WTC11 (cell line): Measurements from ENCODE around the gene ACP5. TPM values are rescaled to one million over a fixed set of nuclear protein-coding genes. Genes with fewer than 3 reads are reported as not detected.

Experiments
- ATAC-seq: fragments of 200-7000 bp; cut with Tn5 transposase; 2 replicates; pipeline ENCODE4 v1.10.0; 2021; ENCODE audit warnings: mild to moderate bottlenecking, moderate library complexity
- CTCF ChIA-PET: fragments of 300-600 bp; sonication (Branson Sonifier 250); formaldehyde crosslinking; loops from one replicate; lab custom pipeline; 2021; ENCODE audit warnings: antibody characterized with exemption; lab: Charles Lee
- POLR2A ChIA-PET: fragments of 350-600 bp; sonication (Branson Sonifier 250); formaldehyde crosslinking; loops from one replicate; lab custom pipeline; 2021; ENCODE audit warnings: antibody characterized with exemption; lab: Charles Lee
- DNase-seq: peaks from one replicate; pipeline ENCODE4 v3.0.0; 2021; ENCODE audit warnings: low spot score
- H3K27ac Mint-ChIP-seq: 2 replicates; pipeline ENCODE4 v1.8.0; 2021; ENCODE audit warnings: mixed read lengths
- H3K27me3 Mint-ChIP-seq: 2 replicates; pipeline ENCODE4 v1.8.0; 2021; ENCODE audit warnings: low read depth, mild to moderate bottlenecking, moderate library complexity, mixed read lengths
- H3K36me3 Mint-ChIP-seq: 2 replicates; pipeline ENCODE4 v1.8.0; 2021; ENCODE audit warnings: mixed read lengths
- H3K4me1 Mint-ChIP-seq: 2 replicates; pipeline ENCODE4 v1.8.0; 2022; ENCODE audit warnings: mixed read lengths
- H3K4me3 Mint-ChIP-seq: 2 replicates; pipeline ENCODE4 v1.8.0; 2021; ENCODE audit warnings: mild to moderate bottlenecking, moderate library complexity, mixed read lengths
- H3K9me3 Mint-ChIP-seq: 2 replicates; pipeline ENCODE4 v1.8.0; 2021; ENCODE audit warnings: mixed read lengths
- ATF2 ChIP-seq: sonication (generic); formaldehyde crosslinking; IDR thresholded peaks from 2 replicates; pipeline ENCODE4 v1.8.1; 2022; ENCODE audit warnings: low read depth, missing genetic modification reagents, borderline replicate concordance
- CREB1 ChIP-seq: sonication (generic); formaldehyde crosslinking; IDR thresholded peaks from 2 replicates; pipeline ENCODE4 v1.8.0; 2023; ENCODE audit warnings: mild to moderate bottlenecking, missing genetic modification reagents
- CREM ChIP-seq: sonication (generic); formaldehyde crosslinking; IDR thresholded peaks from 2 replicates; pipeline ENCODE4 v1.8.1; 2022; ENCODE audit warnings: mild to moderate bottlenecking, missing genetic modification reagents, moderate library complexity
- E2F4 ChIP-seq: sonication (generic); formaldehyde crosslinking; IDR thresholded peaks from 2 replicates; pipeline ENCODE4 v1.8.1; 2022; ENCODE audit warnings: low read depth, mild to moderate bottlenecking, moderate library complexity, missing genetic modification reagents, borderline replicate concordance
- FOXP1 ChIP-seq: sonication (generic); formaldehyde crosslinking; IDR thresholded peaks from 2 replicates; pipeline ENCODE4 v1.8.0; 2022; ENCODE audit warnings: missing genetic modification reagents, mild to moderate bottlenecking, moderate library complexity, borderline replicate concordance
- GTF2I ChIP-seq: fragments of 250-450 bp; sonication (Bioruptor Pico); conservative IDR thresholded peaks from 2 replicates; pipeline ENCODE4 v1.4.0; 2021; ENCODE audit warnings: mild to moderate bottlenecking
- MXD4 ChIP-seq: fragments of 250-450 bp; sonication (Bioruptor Pico); IDR thresholded peaks from 2 replicates; pipeline ENCODE4 v1.8.0; 2021; ENCODE audit warnings: mild to moderate bottlenecking, moderate library complexity, borderline replicate concordance
- MYBL2 ChIP-seq: sonication (generic); formaldehyde crosslinking; IDR thresholded peaks from 2 replicates; pipeline ENCODE4 v1.8.1; 2023; ENCODE audit warnings: mild to moderate bottlenecking, moderate library complexity, missing genetic modification reagents
- NFYB ChIP-seq: sonication (generic); formaldehyde crosslinking; conservative IDR thresholded peaks from 2 replicates; pipeline ENCODE4 v1.8.0; 2022; ENCODE audit warnings: low read depth, missing genetic modification reagents
- SMAD3 ChIP-seq: sonication (generic); formaldehyde crosslinking; IDR thresholded peaks from 2 replicates; pipeline ENCODE4 v1.8.0; 2022; ENCODE audit warnings: missing genetic modification reagents, mild to moderate bottlenecking, borderline replicate concordance
- SP1 ChIP-seq: sonication (generic); formaldehyde crosslinking; conservative IDR thresholded peaks from 2 replicates; pipeline ENCODE4 v1.8.1; 2022; ENCODE audit warnings: missing genetic modification reagents
- TP53 ChIP-seq: sonication (generic); formaldehyde crosslinking; IDR thresholded peaks from 2 replicates; pipeline ENCODE4 v1.8.1; 2023; ENCODE audit warnings: mild to moderate bottlenecking, missing genetic modification reagents
- ZBTB21 ChIP-seq: sonication (generic); formaldehyde crosslinking; IDR thresholded peaks from 2 replicates; pipeline ENCODE4 v1.8.1; 2023; ENCODE audit warnings: mild to moderate bottlenecking, missing genetic modification reagents, borderline replicate concordance
- ZMAT4 ChIP-seq: fragments of 250-450 bp; sonication (Bioruptor Pico); IDR thresholded peaks from 2 replicates; pipeline ENCODE4 v1.9.0; 2021; ENCODE audit warnings: mild to moderate bottlenecking
- ZNF416 ChIP-seq: fragments of 250-450 bp; sonication (Bioruptor Pico); IDR thresholded peaks from 2 replicates; pipeline ENCODE4 v1.9.0; 2021; ENCODE audit warnings: mild to moderate bottlenecking, inconsistent platforms
- ZNF425 ChIP-seq: fragments of 250-450 bp; sonication (Bioruptor Pico); conservative IDR thresholded peaks from 2 replicates; pipeline ENCODE4 v1.9.0; 2021; ENCODE audit warnings: mild to moderate bottlenecking
- total RNA-seq: library from RNA; stranded (reverse); gene quantifications from 3 replicates; pipeline ENCODE4 v1.2.3, GENCODE V29; 2021
- TF ChIP-seq, protein P1 (sequence below): sonication (generic); formaldehyde crosslinking; IDR thresholded peaks from 2 replicates; pipeline ENCODE4 v1.8.1; 2023; ENCODE audit warnings: mild to moderate bottlenecking, missing genetic modification reagents
- TF ChIP-seq, protein P2 (sequence below): sonication (generic); formaldehyde crosslinking; IDR thresholded peaks from 2 replicates; pipeline ENCODE4 v1.8.1; 2023; ENCODE audit warnings: mild to moderate bottlenecking, missing genetic modification reagents, moderate library complexity
- TF ChIP-seq, protein P3 (sequence below): sonication (generic); formaldehyde crosslinking; IDR thresholded peaks from 2 replicates; pipeline ENCODE4 v1.8.0; 2023; ENCODE audit warnings: missing genetic modification reagents
- TF ChIP-seq, protein P4 (sequence below): fragments of 200-600 bp; IDR thresholded peaks from 2 replicates; pipeline ENCODE4 v1.8.0; 2022; ENCODE audit warnings: antibody characterized with exemption

The ACP5 gene
- total RNA-seq, 1 experiment from 2014 or later, result 8.6 TPM

GRCh38 chr19:11552666-11553372 lies 24.6 kb downstream of the ACP5 start:
- DNase-seq, result no peak
- no peak for ATAC-seq
- H3K9me3 Mint-ChIP-seq, result no peaks in the 10 kb centered on the region
- TF ChIP-seq MXD4 (no peak), CREB1 (no peak), ZMAT4 (CRISPR knock-in tag) (no peak), ZNF416 (CRISPR knock-in tag) (no peak), CREM (CRISPR knock-in tag) (no peak), TP53 (CRISPR knock-in tag) (no peak), MYBL2 (CRISPR knock-in tag) (no peak), SMAD3 (CRISPR knock-in tag) (no peak)
- TF ChIP-seq, protein P1, sequence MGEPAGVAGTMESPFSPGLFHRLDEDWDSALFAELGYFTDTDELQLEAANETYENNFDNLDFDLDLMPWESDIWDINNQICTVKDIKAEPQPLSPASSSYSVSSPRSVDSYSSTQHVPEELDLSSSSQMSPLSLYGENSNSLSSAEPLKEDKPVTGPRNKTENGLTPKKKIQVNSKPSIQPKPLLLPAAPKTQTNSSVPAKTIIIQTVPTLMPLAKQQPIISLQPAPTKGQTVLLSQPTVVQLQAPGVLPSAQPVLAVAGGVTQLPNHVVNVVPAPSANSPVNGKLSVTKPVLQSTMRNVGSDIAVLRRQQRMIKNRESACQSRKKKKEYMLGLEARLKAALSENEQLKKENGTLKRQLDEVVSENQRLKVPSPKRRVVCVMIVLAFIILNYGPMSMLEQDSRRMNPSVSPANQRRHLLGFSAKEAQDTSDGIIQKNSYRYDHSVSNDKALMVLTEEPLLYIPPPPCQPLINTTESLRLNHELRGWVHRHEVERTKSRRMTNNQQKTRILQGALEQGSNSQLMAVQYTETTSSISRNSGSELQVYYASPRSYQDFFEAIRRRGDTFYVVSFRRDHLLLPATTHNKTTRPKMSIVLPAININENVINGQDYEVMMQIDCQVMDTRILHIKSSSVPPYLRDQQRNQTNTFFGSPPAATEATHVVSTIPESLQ (CRISPR knock-in tag), result no peak
- TF ChIP-seq, protein P2, sequence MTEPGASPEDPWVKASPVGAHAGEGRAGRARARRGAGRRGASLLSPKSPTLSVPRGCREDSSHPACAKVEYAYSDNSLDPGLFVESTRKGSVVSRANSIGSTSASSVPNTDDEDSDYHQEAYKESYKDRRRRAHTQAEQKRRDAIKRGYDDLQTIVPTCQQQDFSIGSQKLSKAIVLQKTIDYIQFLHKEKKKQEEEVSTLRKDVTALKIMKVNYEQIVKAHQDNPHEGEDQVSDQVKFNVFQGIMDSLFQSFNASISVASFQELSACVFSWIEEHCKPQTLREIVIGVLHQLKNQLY (CRISPR knock-in tag), result no peak
- TF ChIP-seq, protein P3, sequence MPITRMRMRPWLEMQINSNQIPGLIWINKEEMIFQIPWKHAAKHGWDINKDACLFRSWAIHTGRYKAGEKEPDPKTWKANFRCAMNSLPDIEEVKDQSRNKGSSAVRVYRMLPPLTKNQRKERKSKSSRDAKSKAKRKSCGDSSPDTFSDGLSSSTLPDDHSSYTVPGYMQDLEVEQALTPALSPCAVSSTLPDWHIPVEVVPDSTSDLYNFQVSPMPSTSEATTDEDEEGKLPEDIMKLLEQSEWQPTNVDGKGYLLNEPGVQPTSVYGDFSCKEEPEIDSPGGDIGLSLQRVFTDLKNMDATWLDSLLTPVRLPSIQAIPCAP, result no peak
- ChIA-PET POLR2A (interaction anchor here (1.2 kb wide), 1 partner anchor 14 kb away, joined by 3 read pairs; the partner anchor contains the start of gene CNN1), CTCF (interaction anchor here (0.8 to 1.6 kb wide), 6 partner anchors 11 to 171 kb away, joined by 3 to 11 read pairs (median 4); partner anchors contain the start of gene CNN1)
- H3K36me3 Mint-ChIP-seq, result peaks cover 13% of the 10 kb centered on the region
- no peak overlapping the region for H3K4me3 Mint-ChIP-seq
- H3K27me3 Mint-ChIP-seq, result no peaks in the 10 kb centered on the region
- peak overlapping the region; percentile 63; the same call in 1 of the 2 replicates for H3K27ac Mint-ChIP-seq
- H3K4me1 Mint-ChIP-seq, result peaks cover 2% of the 10 kb centered on the region

GRCh38 chr19:11551603-11552235 lies 25.7 kb downstream of the ACP5 start:
- peak; percentile 73 for DNase-seq
- Mint-ChIP-seq H3K27me3 (no peaks in the 10 kb centered on the region), H3K27ac (no peak overlapping the region), H3K4me3 (no peak overlapping the region), H3K36me3 (peaks cover 13% of the 10 kb centered on the region), H3K4me1 (no peaks in the 10 kb centered on the region), H3K9me3 (no peaks in the 10 kb centered on the region)
- peak; percentile 95 for ATAC-seq
- ChIA-PET POLR2A (interaction anchor here (1.2 kb wide), 1 partner anchor 13 kb away, joined by 3 read pairs; the partner anchor contains the start of gene CNN1), CTCF (interaction anchor here (0.6 to 1.6 kb wide), 15 partner anchors 10 to 168 kb away, joined by 3 to 12 read pairs (median 4); partner anchors contain the start of genes CNN1 and EPOR)
- no peak for TF ChIP-seq GTF2I (CRISPR knock-in tag)
- no peak for TF ChIP-seq ATF2 (CRISPR knock-in tag)
- no peak for TF ChIP-seq NFYB (CRISPR knock-in tag)
- TF ChIP-seq, protein P4, sequence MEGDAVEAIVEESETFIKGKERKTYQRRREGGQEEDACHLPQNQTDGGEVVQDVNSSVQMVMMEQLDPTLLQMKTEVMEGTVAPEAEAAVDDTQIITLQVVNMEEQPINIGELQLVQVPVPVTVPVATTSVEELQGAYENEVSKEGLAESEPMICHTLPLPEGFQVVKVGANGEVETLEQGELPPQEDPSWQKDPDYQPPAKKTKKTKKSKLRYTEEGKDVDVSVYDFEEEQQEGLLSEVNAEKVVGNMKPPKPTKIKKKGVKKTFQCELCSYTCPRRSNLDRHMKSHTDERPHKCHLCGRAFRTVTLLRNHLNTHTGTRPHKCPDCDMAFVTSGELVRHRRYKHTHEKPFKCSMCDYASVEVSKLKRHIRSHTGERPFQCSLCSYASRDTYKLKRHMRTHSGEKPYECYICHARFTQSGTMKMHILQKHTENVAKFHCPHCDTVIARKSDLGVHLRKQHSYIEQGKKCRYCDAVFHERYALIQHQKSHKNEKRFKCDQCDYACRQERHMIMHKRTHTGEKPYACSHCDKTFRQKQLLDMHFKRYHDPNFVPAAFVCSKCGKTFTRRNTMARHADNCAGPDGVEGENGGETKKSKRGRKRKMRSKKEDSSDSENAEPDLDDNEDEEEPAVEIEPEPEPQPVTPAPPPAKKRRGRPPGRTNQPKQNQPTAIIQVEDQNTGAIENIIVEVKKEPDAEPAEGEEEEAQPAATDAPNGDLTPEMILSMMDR, result peak; percentile 35; the same call in 1 of the 2 replicates
- TF ChIP-seq ZNF425, result no peak
- no peak for TF ChIP-seq ZBTB21
- TF ChIP-seq FOXP1 (CRISPR knock-in tag), result no peak
- TF ChIP-seq SP1 (CRISPR knock-in tag), result no peak
- TF ChIP-seq E2F4 (CRISPR knock-in tag), result no peak
